Measurements from ENCODE around the gene PTPRN2.

DNA sequence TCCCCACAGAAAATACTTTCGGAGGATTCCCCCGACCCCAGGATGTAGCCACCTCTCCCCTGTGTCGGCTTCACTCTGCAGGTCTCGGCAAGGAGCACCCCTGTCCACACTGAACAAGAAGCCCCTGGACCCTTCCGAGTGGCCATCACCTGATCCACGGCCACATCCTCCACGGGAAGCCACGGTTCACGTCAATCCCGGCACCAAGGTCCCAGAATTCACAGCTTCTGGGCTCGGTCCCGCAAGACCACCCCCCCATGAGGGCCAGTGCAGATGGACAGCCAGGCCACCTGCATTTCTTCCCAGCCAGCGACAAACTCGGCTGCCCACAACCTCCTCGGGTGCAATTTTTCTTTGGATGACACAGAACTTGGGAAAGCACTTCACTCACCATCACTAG is 199.6 kb downstream of the PTPRN2 start:
- no peak for TF ChIP-seq CTCF (conservative IDR thresholded peaks at IDR 0.05 in 1 of 2, IDR thresholded peaks at IDR 0.05 in 1 of 2; ENCODE audit: extremely low read depth in 1 of 2, insufficient read depth in 1 of 2, low read depth in 1 of 2, low read length in 2 of 2)
- TF ChIP-seq EZH2 (IDR thresholded peaks at IDR 0.05; ENCODE audit: borderline replicate concordance, low read length), result no peak

Data from mammary epithelial cell (primary cell).